K562 (cell line): ENCODE results near the gene ROMO1. TPM values are rescaled to one million over a fixed set of nuclear protein-coding genes. Genes with fewer than 3 reads are reported as not detected.

Source experiments
- NRF1 ChIP-seq, 2 experiments: fragments of 450-650 bp; IDR thresholded peaks in 1 of 2; conservative IDR thresholded peaks in 1 of 2; 2 replicates each; pipeline ENCODE4 v1.6.1; 2014; ENCODE audit warnings: mild to moderate bottlenecking in 2 of 2
- RCOR1 ChIP-seq, 2 experiments: IDR thresholded peaks; 2 replicates each; pipeline ENCODE4 v1.6.1; 2012; ENCODE audit warnings: low read depth in 2 of 2, low read length in 2 of 2, borderline replicate concordance in 1 of 2, improper control_type of control experiment in 1 of 2
- TFE3 ChIP-seq: fragments of 450-650 bp; formaldehyde crosslinking; IDR thresholded peaks from 2 replicates; pipeline ENCODE4 v1.4.0; 2020; ENCODE audit warnings: mild to moderate bottlenecking, mixed read lengths
- XRCC3 ChIP-seq: fragments of 450-650 bp; IDR thresholded peaks from 2 replicates; pipeline ENCODE4 v1.6.1; 2017; ENCODE audit warnings: mild to moderate bottlenecking, moderate library complexity
- ZC3H8 ChIP-seq: fragments of 450-650 bp; IDR thresholded peaks from 2 replicates; pipeline ENCODE4 v1.6.1; 2017
- polyA plus RNA-seq, 8 experiments: library from polyadenylated mRNA; depleted of rRNA in 4 of 8; stranded (reverse) in 5 of 8; unstranded in 3 of 8; fragments of >200 nt; fragmentation: Nextera tagmentation in 2 of 8; fragmentation: Illumina TruSeq in 1 of 8; extraction: Ambion mirVana in 2 of 8; extraction: Trizol in 1 of 8; gene quantifications; 2 replicates each; pipeline versions ENCODE4 v1.2.1 to v1.2.3, GENCODE V29; 2011 to 2014; ENCODE audit warnings: inconsistent platforms in 1 of 8, missing spikeins in 1 of 8
- total RNA-seq, 7 experiments: library from RNA; depleted of rRNA in 6 of 7; stranded (reverse); fragments of >200 nt in 6 of 7; fragmentation: Illumina TruSeq in 2 of 7; extraction: Trizol in 2 of 7; gene quantifications; 2 replicates each; pipeline versions ENCODE4 v1.2.1 to v1.2.3, GENCODE V29; 2011 to 2021; ENCODE audit warnings: low replicate concordance in 1 of 7
- TF ChIP-seq, protein P1 (sequence below): fragments of 450-650 bp; IDR thresholded peaks from 2 replicates; pipeline ENCODE4 v1.6.1; 2016; ENCODE audit warnings: mild to moderate bottlenecking, moderate library complexity
- TF ChIP-seq, protein P2 (sequence below): fragments of 200-800 bp; sonication (Bioruptor generic); IDR thresholded peaks from 2 replicates; pipeline ENCODE4 v1.6.1; 2017; ENCODE audit warnings: missing genetic modification characterization, missing compliant biosample characterization
- TF ChIP-seq, protein P3 (sequence below): fragments of 450-650 bp; formaldehyde crosslinking; IDR thresholded peaks from 2 replicates; pipeline ENCODE4 v1.4.0; 2020; ENCODE audit warnings: mild to moderate bottlenecking, moderate library complexity

ROMO1 gene
- total and polyA plus RNA-seq, 9 of the 15 experiments (the other 6 are each of a cell fraction or from before 2014, with no cell fraction given), result 31.8 to 741 (median 226) TPM

- TF ChIP-seq, protein P1, sequence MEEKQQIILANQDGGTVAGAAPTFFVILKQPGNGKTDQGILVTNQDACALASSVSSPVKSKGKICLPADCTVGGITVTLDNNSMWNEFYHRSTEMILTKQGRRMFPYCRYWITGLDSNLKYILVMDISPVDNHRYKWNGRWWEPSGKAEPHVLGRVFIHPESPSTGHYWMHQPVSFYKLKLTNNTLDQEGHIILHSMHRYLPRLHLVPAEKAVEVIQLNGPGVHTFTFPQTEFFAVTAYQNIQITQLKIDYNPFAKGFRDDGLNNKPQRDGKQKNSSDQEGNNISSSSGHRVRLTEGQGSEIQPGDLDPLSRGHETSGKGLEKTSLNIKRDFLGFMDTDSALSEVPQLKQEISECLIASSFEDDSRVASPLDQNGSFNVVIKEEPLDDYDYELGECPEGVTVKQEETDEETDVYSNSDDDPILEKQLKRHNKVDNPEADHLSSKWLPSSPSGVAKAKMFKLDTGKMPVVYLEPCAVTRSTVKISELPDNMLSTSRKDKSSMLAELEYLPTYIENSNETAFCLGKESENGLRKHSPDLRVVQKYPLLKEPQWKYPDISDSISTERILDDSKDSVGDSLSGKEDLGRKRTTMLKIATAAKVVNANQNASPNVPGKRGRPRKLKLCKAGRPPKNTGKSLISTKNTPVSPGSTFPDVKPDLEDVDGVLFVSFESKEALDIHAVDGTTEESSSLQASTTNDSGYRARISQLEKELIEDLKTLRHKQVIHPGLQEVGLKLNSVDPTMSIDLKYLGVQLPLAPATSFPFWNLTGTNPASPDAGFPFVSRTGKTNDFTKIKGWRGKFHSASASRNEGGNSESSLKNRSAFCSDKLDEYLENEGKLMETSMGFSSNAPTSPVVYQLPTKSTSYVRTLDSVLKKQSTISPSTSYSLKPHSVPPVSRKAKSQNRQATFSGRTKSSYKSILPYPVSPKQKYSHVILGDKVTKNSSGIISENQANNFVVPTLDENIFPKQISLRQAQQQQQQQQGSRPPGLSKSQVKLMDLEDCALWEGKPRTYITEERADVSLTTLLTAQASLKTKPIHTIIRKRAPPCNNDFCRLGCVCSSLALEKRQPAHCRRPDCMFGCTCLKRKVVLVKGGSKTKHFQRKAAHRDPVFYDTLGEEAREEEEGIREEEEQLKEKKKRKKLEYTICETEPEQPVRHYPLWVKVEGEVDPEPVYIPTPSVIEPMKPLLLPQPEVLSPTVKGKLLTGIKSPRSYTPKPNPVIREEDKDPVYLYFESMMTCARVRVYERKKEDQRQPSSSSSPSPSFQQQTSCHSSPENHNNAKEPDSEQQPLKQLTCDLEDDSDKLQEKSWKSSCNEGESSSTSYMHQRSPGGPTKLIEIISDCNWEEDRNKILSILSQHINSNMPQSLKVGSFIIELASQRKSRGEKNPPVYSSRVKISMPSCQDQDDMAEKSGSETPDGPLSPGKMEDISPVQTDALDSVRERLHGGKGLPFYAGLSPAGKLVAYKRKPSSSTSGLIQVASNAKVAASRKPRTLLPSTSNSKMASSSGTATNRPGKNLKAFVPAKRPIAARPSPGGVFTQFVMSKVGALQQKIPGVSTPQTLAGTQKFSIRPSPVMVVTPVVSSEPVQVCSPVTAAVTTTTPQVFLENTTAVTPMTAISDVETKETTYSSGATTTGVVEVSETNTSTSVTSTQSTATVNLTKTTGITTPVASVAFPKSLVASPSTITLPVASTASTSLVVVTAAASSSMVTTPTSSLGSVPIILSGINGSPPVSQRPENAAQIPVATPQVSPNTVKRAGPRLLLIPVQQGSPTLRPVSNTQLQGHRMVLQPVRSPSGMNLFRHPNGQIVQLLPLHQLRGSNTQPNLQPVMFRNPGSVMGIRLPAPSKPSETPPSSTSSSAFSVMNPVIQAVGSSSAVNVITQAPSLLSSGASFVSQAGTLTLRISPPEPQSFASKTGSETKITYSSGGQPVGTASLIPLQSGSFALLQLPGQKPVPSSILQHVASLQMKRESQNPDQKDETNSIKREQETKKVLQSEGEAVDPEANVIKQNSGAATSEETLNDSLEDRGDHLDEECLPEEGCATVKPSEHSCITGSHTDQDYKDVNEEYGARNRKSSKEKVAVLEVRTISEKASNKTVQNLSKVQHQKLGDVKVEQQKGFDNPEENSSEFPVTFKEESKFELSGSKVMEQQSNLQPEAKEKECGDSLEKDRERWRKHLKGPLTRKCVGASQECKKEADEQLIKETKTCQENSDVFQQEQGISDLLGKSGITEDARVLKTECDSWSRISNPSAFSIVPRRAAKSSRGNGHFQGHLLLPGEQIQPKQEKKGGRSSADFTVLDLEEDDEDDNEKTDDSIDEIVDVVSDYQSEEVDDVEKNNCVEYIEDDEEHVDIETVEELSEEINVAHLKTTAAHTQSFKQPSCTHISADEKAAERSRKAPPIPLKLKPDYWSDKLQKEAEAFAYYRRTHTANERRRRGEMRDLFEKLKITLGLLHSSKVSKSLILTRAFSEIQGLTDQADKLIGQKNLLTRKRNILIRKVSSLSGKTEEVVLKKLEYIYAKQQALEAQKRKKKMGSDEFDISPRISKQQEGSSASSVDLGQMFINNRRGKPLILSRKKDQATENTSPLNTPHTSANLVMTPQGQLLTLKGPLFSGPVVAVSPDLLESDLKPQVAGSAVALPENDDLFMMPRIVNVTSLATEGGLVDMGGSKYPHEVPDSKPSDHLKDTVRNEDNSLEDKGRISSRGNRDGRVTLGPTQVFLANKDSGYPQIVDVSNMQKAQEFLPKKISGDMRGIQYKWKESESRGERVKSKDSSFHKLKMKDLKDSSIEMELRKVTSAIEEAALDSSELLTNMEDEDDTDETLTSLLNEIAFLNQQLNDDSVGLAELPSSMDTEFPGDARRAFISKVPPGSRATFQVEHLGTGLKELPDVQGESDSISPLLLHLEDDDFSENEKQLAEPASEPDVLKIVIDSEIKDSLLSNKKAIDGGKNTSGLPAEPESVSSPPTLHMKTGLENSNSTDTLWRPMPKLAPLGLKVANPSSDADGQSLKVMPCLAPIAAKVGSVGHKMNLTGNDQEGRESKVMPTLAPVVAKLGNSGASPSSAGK, result no peak
- TF ChIP-seq XRCC3, result no peak
- no peak for TF ChIP-seq RCOR1 (IDR thresholded peaks at IDR 0.05; ENCODE audit: borderline replicate concordance in 1 of 2, low read depth in 2 of 2, low read length in 2 of 2)
- TF ChIP-seq, protein P2, sequence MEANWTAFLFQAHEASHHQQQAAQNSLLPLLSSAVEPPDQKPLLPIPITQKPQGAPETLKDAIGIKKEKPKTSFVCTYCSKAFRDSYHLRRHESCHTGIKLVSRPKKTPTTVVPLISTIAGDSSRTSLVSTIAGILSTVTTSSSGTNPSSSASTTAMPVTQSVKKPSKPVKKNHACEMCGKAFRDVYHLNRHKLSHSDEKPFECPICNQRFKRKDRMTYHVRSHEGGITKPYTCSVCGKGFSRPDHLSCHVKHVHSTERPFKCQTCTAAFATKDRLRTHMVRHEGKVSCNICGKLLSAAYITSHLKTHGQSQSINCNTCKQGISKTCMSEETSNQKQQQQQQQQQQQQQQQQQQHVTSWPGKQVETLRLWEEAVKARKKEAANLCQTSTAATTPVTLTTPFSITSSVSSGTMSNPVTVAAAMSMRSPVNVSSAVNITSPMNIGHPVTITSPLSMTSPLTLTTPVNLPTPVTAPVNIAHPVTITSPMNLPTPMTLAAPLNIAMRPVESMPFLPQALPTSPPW (CRISPR knock-in tag), result no peak
- TF ChIP-seq NRF1 (conservative IDR thresholded peaks at IDR 0.05 in 1 of 2, IDR thresholded peaks at IDR 0.05 in 1 of 2), result no peak
- TF ChIP-seq ZC3H8, result no peak
- TF ChIP-seq TFE3 (CRISPR knock-in tag), result no peak
- TF ChIP-seq, protein P3, sequence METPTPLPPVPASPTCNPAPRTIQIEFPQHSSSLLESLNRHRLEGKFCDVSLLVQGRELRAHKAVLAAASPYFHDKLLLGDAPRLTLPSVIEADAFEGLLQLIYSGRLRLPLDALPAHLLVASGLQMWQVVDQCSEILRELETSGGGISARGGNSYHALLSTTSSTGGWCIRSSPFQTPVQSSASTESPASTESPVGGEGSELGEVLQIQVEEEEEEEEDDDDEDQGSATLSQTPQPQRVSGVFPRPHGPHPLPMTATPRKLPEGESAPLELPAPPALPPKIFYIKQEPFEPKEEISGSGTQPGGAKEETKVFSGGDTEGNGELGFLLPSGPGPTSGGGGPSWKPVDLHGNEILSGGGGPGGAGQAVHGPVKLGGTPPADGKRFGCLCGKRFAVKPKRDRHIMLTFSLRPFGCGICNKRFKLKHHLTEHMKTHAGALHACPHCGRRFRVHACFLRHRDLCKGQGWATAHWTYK (CRISPR knock-in tag), result no peak
- TF ChIP-seq, all 486 proteins: peak for 0
Measured at GRCh38 chr20:35651958-35652357, 47.2 kb upstream of the ROMO1 start (continued).
